Hematopoietic multipotent progenitor cell treated with erythropoietin and hydrocortisone succinate and interleukin-3 and kit ligand, for 15 days (in vitro differentiated cells): Measurements from ENCODE around the gene SEMA3E.
"Not testable (repeated sequence)": the region's sequence is repeated elsewhere in the genome, so short reads cannot be mapped to it uniquely, and the experiment has no call there.

Source experiments
- DNase-seq: peaks from one replicate; pipeline ENCODE4 v3.0.0-alpha.2; 2015; ENCODE audit warnings: low spot score

Gene SEMA3E

DNA sequence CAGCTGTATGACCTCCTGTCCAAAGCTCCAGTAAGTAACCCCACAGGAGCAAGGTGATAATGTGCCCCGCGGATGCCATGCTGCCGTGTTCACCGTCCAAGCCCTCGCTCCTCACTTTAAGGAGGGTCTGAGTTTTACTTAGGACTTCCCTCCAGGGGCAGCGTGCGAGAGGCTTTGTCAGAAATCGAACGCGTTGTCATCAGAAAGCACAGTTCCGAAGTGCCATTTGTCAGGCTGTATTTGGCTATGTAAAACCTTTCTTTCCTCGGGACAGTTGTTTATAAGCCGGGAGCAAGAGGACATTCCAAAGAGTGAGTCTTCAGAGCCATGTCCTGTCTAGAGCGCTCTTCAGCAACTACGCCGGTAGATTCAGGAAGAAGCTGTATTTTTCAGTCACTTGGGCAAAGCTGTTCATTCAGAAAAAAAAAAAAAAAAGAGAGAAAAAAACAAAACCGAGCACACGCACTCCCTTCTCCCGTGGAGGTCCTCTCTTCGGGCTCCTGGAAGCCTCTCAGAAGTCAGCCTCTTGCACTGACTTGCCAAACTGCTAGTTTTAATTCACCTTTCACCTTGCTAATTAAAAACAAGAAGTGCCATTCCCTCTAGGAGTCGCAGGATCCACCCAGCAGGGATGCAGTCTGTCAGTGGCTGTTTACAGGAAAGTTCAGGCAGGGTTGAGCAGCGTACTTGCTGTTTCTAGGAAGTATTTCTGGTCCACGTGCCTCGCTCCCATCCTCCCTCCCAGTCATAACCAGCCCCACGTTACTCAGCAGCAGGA, at the start of gene SEMA3E:
SEMA3E (minus strand) TSS at position 676 of the 778 bp plus-strand sequence.
- no peak for DNase-seq

DNA sequence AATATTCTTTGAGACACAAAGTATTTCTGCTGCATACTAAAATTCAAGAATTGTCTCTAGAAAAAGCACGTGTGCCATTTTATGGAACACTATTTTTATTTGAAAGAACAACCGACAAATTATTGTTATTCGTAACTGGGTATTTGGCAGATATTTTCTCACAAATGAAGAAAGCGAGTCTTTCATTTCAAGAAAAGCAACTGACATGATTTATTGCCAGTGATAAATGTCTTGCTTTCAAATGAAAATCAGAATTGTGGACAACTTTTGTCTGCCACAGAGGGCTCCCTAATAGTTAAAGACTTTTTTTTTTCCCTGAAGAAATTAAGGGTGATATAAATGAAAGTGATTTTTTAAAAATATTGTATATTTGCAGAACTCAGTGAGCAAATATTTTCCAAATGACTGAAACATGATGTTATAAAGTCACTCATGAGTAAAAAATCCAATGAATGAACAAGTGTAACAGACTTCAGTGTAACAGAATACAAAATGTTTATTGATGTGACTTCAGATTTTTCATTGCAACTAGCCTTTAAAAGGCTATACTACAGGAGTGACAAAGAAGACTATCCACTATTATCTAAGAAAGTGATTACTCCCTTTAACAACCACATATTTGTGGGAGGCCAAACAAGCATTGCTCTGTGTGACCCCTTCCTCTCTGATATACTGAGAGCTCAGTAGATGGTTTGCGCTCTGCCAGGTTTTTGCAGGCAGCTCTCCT, 49.0 kb upstream of the SEMA3E start:
- no peak for DNase-seq

DNA sequence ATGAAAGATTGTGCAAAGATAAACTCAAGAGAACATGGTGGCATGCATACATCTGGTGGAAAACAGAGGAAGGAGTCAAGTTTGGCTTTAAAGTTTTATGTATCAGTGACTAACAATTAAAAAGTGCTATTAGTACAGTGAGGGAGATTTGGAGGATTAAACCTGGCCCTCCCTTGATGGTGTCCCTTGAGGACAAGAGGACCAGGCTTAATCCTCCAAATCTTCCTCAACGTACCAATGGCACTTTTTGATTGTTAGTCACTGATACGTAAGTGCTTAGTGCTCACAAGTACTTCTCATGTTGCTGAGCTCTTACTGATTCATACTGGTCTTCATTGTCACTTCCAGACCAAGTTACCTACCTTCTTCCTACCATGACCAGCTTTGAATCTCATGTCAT, 47.2 kb upstream of the SEMA3E start:
- no peak for DNase-seq

DNA sequence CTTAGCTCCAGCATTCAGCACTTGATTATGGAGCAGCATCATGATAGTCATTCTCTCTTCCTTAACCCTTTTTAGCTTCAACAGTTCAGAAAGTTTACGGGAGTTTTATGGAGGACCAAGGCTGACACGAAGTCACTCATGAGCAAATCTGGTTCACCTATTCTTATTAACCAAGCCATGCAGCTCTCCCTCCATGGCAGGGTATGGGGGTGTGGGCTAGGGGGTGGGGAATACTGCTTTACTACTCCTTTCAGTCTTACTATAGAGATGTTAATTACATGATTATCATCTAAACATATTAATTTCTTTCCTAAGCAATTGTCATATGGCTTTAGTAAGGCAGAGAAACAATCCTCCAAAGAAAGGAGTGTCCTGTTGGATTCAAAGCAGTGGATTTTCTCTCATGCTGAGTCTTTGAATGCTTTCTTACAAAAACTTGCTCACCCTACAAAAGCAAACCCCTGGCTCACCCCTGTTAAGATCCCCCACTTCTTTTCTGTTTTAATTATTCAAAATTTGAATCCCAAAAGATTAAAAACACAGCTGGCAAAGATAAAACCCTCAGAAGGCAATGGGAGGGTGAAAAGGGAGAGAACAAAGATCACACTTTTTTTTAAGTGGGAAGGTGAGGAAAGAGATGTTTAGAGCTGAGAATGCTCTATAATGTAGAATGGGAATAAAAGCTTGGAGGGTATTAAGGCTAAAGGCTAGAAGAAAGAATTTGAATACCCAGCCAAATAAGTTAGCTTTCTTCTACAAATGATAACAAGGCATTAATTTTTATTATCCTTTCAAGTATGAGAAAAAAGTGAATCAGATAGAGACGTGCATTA, 46.4 kb upstream of the SEMA3E start:
- DNase-seq = no peak

DNA sequence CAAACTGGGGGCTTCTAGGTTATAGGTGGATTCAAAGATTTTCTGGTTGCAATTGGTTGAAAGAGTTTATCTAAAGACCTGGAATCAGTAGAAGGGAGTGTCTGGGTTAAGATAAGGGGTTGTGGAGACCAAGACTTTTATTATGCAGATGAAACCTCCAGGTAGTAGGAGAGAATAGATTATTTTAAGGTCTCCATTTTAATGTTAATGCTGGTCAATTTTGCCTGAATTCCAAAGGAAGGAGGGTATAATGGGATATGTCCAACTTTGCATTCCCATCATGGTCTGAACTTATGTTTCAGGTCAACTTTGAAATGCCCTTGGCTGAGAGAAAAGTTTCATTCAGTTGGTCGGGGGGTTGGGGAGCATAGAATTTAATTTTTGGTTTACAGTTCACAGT, 44.3 kb upstream of the SEMA3E start:
- DNase-seq = no peak

DNA sequence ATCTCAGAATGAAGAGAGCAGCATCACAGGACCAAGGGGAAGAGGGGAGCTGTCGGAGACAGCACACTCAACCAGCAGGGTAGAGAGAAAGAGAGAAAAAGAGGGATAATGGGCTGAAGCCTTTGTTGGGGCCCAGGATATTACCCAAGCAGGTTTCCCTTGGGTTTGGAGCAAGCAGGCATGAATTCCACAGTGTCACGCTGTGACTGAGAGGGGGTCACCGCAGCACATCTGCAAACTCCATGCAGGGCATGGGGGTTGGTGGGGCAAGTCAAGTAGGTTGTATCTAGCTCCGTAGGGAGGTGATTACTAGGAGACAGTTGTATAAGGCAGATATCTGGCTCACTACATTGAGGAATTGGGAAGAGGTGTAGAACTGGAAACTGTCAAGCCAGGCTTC, 42.2 kb upstream of the SEMA3E start:
- DNase-seq = no peak

DNA sequence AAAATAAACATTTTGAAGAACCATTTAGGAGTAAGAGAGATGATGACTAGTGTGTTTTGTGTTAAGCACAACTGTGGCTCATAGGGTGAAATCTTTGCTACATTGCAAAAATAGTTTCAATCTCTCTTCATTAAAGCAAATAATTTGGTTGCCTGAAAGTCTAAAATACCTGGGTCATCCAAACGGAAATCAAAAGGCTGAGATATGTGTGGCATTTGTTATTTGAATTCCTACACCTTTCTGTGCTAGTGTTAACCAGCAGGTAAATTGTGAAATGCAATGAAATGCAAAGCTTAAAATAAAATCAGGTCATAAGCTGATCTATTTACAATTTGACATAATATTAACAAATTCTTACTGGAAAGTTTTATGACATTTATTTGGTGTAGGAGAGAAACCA, 40.9 kb upstream of the SEMA3E start:
- no peak for DNase-seq

DNA sequence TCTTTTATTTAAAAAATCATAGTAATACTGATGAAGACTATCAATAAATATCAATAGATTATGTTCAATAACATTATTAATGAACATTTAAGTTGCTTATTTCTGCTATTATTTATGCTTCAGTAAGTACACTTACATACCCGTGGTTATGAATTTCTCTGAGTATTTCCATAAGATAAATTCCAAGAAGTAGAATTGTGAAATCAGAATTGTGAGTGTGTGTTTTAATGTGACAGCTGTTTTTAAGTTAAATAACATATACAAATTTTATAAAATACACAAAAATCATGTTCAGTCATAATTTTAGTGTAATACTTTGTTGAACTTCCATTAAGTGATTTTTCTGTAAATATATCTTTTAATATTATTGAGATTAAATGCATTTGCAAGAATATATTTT, 37.5 kb upstream of the SEMA3E start:
- DNase-seq = no peak

DNA sequence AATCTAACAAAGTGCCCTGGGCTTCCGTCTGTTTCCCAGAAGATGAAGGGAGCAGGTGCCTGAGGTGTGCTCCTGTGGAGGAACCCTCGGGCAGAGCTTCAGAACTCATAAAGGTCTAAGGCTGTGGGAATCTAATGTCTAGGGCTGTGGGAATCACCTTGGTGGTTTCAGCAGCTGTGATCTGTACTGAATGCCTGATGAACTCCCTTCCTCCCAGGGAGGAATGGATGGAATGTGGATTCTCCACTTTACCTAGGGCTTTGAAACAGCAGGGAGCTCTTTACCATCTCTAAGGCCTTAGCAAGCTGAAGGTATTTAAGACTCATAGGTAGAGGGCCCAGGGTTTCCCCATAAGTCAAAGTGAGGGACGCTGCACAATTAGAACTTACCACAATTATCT, 36.0 kb upstream of the SEMA3E start:
- no peak for DNase-seq

DNA sequence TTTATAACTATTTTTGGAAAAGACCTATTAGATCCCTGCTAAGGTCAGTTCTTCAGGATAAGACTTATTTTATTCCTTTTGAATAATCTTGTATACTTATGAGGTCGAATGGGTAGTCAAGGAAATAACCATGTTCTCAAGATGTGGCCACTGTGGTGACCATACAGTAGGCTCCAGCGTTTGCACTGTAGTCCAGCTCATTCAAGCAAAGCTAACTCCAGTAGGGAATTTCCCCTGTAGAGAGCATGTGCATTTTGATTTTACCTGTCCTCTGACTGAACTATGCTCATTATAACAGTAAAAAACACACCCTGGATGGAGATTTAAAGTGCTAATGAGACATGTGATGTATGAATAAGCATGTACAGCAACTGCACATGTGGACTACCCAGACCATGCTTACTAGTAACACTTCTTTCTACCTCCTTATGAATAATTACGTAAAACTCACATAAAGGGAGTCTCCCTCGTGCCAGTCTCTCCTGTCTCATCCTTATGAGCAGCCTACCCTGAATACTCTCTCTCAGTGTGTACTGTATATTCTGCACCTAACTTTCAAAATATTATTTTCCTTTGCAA, 32.4 kb upstream of the SEMA3E start:
- no peak for DNase-seq

DNA sequence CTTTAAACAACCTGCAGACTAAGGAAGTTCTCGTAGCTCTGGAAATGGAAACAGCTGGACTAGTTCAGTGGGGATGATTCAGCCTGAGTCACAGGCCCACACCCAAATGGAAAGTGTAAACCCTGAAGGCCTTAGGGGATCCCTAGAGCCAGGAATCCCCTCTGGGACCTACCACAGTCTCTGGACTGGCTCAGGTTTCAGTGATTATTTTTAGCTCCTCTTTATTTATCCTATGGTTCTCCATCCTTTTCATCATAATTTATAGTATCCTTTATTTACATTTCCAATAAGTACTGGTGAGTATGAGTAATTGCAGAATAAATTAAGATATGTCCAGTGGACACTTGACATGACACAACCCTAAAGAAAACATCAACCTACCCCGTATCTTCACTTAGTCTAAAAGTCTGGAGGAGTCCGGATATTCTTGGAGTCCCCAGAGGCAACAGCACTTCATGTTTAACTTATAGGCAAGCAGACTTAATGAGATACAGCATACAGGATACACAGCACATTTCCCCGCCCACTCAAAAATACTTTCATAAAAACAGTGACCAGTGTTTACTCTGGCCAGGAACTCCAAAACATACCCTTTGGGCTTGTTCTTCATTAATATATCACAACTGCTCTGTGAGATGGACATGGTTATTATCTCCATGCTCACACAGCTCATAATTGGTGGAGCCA, 28.4 kb upstream of the SEMA3E start:
- DNase-seq = no peak

DNA sequence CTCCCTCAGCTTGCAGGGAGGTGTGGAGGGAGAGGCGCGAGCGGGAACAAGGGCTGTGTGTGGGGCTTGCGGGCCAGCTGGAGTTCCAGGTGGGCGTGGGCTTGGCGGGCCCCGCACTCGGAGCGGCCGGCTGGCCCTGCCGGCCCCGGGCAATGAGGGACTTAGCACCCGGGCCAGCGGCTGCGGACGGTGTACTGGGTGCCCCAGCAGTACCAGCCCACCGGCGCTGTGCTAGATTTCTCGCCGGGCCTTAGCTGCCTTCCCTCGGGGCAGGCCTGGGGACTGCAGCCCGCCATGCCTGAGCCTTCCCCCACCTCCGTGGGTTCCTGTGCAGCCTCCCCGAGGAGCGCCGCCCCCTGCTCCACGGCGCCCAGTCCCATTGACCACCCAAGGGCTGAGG, 24.4 kb upstream of the SEMA3E start:
- not testable (repeated sequence) for DNase-seq

DNA sequence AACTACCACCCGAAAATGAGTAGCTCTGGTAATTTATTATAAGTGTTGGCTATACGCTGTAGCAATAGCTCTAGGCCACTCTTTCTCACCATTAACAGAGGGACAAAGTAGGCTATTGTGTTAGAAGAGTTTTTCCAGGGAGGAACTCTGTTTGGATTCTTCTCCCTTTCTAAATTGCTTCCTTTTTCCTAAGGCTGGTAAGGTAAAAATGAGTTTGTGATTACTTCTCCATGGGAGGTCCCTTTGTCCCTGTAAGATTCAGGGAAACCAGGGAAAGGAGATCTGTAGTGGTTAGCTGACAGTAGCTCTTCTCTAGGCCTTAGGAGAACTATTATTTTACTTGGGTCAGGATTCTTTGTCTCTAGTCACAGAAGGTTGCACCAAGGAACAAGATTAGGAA, 23.2 kb upstream of the SEMA3E start:
- DNase-seq = no peak

DNA sequence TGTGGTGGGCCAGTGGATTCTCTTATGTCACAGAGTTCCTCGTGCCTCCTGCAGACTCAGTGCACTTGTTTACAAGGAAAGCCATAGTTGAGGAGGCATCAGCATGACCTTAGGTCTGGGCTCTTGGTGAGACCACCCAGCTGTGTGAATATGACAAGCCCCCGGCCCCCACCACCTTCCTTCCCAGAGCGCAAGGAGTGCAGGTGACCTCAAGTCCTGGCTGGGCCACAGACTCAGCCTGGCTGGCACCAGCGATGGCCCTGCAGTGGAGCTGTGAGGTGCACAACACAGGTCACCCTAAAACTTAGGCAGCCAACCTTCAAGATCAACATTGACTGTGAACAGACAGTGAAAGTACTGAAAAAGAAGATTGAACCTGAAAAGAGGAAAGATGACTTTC, 14.2 kb upstream of the SEMA3E start:
- no peak for DNase-seq

DNA sequence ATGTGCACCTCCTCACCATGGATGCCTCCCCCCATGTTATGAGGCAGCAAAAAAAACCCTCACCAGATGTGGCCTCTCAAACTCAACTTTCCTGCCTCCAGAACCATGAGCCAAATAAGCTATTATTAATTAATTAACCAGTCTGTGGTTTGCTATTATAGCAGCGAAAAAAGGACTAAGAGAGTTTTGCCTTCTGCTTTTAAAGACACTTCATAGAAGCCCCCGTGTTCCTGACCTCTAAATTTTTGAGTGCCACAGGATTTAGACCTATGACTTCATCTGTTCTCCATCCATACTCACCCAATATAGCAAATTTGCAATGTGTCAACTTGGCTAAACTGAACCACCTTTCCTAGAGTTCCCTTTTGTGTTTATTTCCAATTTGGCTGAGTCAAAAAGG, 9.2 kb upstream of the SEMA3E start:
- no peak for DNase-seq

DNA sequence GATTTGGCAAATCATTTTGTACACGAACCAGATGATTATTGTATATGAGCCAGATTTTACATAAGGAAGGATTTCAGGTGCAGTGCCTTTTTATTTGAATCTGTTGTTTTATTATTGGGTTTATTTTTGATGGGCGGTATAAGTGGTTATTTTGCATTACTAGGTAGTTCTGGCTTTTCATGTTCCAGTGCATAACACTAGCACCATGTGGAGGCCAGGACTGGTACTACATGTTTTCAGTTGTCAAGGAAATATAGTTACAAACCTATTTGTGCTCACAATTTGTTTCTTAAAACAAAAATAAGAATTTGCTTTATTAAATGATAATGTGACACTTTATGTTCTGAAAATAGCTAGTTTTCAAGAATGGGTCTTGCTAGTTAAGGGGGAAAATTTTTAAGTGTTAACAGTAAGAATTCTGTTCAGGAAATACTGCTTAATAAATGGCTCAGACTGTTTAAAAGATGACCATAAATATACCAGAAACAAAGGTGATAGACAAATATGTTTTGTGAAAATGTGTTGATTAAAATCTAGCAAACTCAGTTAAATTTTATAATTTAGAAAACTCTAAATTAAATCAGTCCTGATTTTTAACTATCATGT, 7.1 kb upstream of the SEMA3E start:
- DNase-seq = no peak

DNA sequence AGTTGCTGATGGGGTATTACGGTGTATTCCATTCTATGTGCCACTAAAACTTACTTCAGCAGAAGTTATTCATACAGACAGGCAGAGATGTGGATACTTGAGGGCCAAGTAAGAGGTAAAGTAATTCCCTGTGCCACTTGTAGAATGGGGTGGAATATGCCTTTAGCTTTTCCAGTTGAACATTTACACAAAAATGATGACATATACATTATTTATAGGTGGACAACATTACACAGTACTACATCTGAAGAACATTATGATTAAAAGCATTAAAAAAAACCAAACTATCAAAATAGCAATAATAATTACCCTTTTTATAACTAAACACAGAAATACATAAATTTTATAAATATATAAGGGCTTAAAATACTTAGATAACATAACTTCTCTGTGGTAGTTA, 3.5 kb upstream of the SEMA3E start:
- no peak for DNase-seq

DNA sequence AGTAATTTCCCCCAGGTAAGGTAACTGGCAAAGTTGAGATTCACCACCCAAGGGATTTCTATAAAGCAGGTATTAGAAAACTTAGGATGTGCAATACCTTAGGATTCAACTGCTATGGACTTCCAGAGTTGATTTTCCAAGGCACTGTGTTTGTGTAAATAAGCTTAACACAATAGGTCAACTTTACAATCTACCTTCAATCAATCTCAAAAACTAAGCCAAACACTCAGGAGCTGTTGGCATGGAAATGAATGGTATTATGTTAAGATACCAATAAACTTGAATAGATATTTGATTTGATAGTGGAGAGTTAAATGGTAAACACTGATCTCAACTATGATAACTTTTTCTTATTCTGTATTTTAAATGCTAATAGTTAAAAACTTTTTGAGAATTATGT, 762 bp upstream of the SEMA3E start:
- no peak for DNase-seq

DNA sequence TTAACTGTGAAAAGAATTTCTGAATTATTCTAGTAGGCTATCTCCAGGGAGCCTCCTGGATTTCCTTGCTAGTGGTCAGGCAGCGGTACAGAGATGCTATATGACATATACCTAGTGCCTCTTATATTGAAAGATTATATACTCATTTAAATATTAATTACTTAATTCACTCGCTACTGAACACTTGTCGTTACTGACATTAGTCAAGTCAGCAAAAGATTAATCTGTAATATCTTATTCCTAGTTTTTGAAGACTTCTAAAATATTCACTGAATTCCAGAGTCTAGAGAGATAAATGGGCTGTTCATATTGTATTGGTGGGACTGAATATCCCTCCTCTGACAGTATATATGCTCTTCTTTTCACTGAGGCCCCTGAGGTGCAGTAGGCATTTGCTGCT, 2.9 kb downstream of the SEMA3E start:
- DNase-seq = no peak

DNA sequence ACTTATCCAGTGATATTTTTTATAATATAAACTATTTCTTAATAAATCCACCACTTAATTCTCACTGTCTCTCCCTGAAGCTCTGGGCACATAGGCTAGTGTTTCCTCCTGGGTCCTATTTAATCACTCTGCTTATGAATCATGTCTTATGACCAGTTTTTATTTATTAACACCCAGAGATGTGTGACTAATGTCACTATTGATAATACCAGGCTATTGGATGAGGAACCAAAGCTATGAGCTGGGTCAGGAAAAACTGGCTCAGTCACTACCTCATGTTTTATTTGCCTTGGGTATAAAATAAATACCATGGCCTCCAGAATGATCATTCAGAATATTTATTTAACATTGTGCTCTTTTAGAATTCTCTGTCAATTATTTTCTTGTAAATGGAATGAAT, 5.2 kb downstream of the SEMA3E start:
- no peak for DNase-seq

DNA sequence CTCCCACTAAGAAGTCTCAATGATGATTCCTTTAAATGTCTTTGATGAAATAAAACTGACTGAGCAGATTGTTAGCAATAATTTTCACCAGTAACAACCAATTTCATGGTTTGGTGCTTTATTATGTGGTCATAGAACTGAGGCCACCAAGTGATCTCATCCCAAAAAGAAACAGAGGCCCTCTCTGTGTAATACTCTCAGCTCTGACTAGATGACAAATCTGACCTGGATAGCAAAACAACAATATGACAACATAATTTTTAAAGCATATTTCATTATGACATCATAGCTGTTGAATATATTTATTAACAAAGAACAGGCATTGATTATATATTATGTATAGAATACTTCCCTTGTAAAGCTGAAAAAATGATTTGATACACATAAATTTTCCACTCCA, 5.9 kb downstream of the SEMA3E start:
- no peak for DNase-seq
